Measurements from ENCODE around the gene MAPK8IP3. TPM values are rescaled to one million over a fixed set of nuclear protein-coding genes. Genes with fewer than 3 reads are reported as not detected.

MAPK8IP3 gene
- total RNA-seq, 1 experiment from 2014 or later: 72.3 TPM

- ChIA-PET POLR2A (interaction anchor here (0.8 kb wide), 1 partner anchor 98 kb away, joined by 3 read pairs; no protein-coding TSS in a partner anchor), CTCF (interaction anchor here (1.0 kb wide), 1 partner anchor 17 kb away, joined by 6 read pairs; the partner anchor contains the start of gene MAPK8IP3)
- Mint-ChIP-seq H3K4me1 (no peaks in the 10 kb centered on the region), H3K4me3 (no peak overlapping the region), H3K36me3 (peaks cover 84% of the 10 kb centered on the region), H3K27me3 (ENCODE audit: low read depth) (no peaks in the 10 kb centered on the region), H3K9me3 (no peaks in the 10 kb centered on the region), H3K27ac (no peak overlapping the region; the same call in 1 of the 2 replicates)
- DNase-seq (ENCODE audit: low spot score): no peak
- TF ChIP-seq GABPB1 (CRISPR knock-in tag; IDR thresholded peaks at IDR 0.05) (peak; percentile 31; the same call in 1 of the 2 replicates), SMAD3 (CRISPR knock-in tag; IDR thresholded peaks at IDR 0.05; ENCODE audit: borderline replicate concordance) (no peak)
- ATAC-seq: no peak
These were observed 17.0 kb upstream of the MAPK8IP3 start for GRCh38 chr16:1688807-1689560.

- no peak for ATAC-seq
- no peaks in the 10 kb centered on the region for H3K9me3 Mint-ChIP-seq
- H3K4me1 Mint-ChIP-seq: no peaks in the 10 kb centered on the region
- CTCF ChIA-PET: interaction anchor here (1.0 kb wide), 1 partner anchor 16 kb away, joined by 6 read pairs; the partner anchor contains the start of gene MAPK8IP3
- DNase-seq (ENCODE audit: low spot score): no peak
- H3K4me3 Mint-ChIP-seq: no peak overlapping the region
- H3K36me3 Mint-ChIP-seq: peaks cover 87% of the 10 kb centered on the region
- H3K27me3 Mint-ChIP-seq (ENCODE audit: low read depth): no peaks in the 10 kb centered on the region
- TF ChIP-seq ZNF263 (CRISPR knock-in tag; IDR thresholded peaks at IDR 0.05; ENCODE audit: low read depth) (no peak), ZNF138 (CRISPR knock-in tag; conservative IDR thresholded peaks at IDR 0.05) (no peak), ATF2 (CRISPR knock-in tag; IDR thresholded peaks at IDR 0.05; ENCODE audit: borderline replicate concordance, low read depth) (no peak), ELF4 (CRISPR knock-in tag; IDR thresholded peaks at IDR 0.05; ENCODE audit: low read depth) (no peak), EMX1 (CRISPR knock-in tag; IDR thresholded peaks at IDR 0.05) (no peak), NR1H2 (CRISPR knock-in tag; IDR thresholded peaks at IDR 0.05) (no peak), CBFB (CRISPR knock-in tag; IDR thresholded peaks at IDR 0.05; ENCODE audit: low read depth) (no peak), ATF1 (CRISPR knock-in tag; IDR thresholded peaks at IDR 0.05) (no peak)
- no peak overlapping the region for H3K27ac Mint-ChIP-seq
- POLR2A ChIA-PET: interaction anchor here (0.8 kb wide), 1 partner anchor 98 kb away, joined by 3 read pairs; no protein-coding TSS in a partner anchor
These were observed 16.1 kb upstream of the MAPK8IP3 start for GRCh38 chr16:1689853-1690252.

- CTCF ChIA-PET: no interaction called here
- Mint-ChIP-seq H3K27ac (no peak overlapping the region), H3K4me1 (no peaks in the 10 kb centered on the region), H3K9me3 (no peaks in the 10 kb centered on the region), H3K4me3 (no peak overlapping the region), H3K27me3 (ENCODE audit: low read depth) (no peaks in the 10 kb centered on the region), H3K36me3 (peaks cover 80% of the 10 kb centered on the region)
- DNase-seq (ENCODE audit: low spot score) (no peak), ATAC-seq (no peak)
- POLR2A ChIA-PET: no interaction called here
- TF ChIP-seq IRF1 (CRISPR knock-in tag; IDR thresholded peaks at IDR 0.05) (no peak), CREM (CRISPR knock-in tag; IDR thresholded peaks at IDR 0.05) (no peak), ZNF138 (CRISPR knock-in tag; conservative IDR thresholded peaks at IDR 0.05) (no peak), PRRX2 (CRISPR knock-in tag; IDR thresholded peaks at IDR 0.05) (no peak), ZNF232 (CRISPR knock-in tag; IDR thresholded peaks at IDR 0.05) (no peak), ZNF425 (CRISPR knock-in tag; conservative IDR thresholded peaks at IDR 0.05) (no peak), ZSCAN18 (CRISPR knock-in tag; IDR thresholded peaks at IDR 0.05) (no peak)
These were observed 15.2 kb upstream of the MAPK8IP3 start for GRCh38 chr16:1690810-1691209.
